Osteocyte (in vitro differentiated cells): ENCODE data around the gene ASCL2. TPM values are rescaled to one million over a fixed set of nuclear protein-coding genes. Genes with fewer than 3 reads are reported as not detected.

Experiments
- DNase-seq: peaks from one replicate; pipeline ENCODE4 v3.0.0; 2021; ENCODE audit warnings: mixed read lengths; ENCODE audit not compliant: unreplicated experiment; ENCODE audit errors: extremely low spot score
- H3K27ac Mint-ChIP-seq: one replicate; pipeline ENCODE4 v1.8.0; 2021; ENCODE audit warnings: mild to moderate bottlenecking, mixed read lengths; ENCODE audit not compliant: unreplicated experiment
- H3K27me3 Mint-ChIP-seq: one replicate; pipeline ENCODE4 v1.8.0; 2021; ENCODE audit warnings: mixed read lengths; ENCODE audit not compliant: unreplicated experiment
- H3K36me3 Mint-ChIP-seq: one replicate; pipeline ENCODE4 v1.8.0; 2021; ENCODE audit warnings: mixed read lengths; ENCODE audit not compliant: unreplicated experiment
- H3K4me1 Mint-ChIP-seq: one replicate; pipeline ENCODE4 v1.8.0; 2021; ENCODE audit warnings: mixed read lengths; ENCODE audit not compliant: unreplicated experiment
- H3K4me3 Mint-ChIP-seq: one replicate; pipeline ENCODE4 v1.8.0; 2021; ENCODE audit warnings: mild to moderate bottlenecking, moderate library complexity, mixed read lengths; ENCODE audit not compliant: unreplicated experiment
- H3K9me3 Mint-ChIP-seq: one replicate; pipeline ENCODE4 v1.8.0; 2021; ENCODE audit warnings: mixed read lengths; ENCODE audit not compliant: unreplicated experiment
- CTCF ChIP-seq: fragments of 200-600 bp; sonication (generic); IDR thresholded peaks from 2 replicates; pipeline ENCODE4 v1.5.0; 2021; ENCODE audit warnings: antibody characterized with exemption, mild to moderate bottlenecking, moderate library complexity
- total RNA-seq: library from RNA; stranded (reverse); gene quantifications from 2 replicates; pipeline ENCODE4 v1.2.1, GENCODE V29; 2021

Gene ASCL2
- total RNA-seq, 1 donor from 2014 or later, result not detected

DNA sequence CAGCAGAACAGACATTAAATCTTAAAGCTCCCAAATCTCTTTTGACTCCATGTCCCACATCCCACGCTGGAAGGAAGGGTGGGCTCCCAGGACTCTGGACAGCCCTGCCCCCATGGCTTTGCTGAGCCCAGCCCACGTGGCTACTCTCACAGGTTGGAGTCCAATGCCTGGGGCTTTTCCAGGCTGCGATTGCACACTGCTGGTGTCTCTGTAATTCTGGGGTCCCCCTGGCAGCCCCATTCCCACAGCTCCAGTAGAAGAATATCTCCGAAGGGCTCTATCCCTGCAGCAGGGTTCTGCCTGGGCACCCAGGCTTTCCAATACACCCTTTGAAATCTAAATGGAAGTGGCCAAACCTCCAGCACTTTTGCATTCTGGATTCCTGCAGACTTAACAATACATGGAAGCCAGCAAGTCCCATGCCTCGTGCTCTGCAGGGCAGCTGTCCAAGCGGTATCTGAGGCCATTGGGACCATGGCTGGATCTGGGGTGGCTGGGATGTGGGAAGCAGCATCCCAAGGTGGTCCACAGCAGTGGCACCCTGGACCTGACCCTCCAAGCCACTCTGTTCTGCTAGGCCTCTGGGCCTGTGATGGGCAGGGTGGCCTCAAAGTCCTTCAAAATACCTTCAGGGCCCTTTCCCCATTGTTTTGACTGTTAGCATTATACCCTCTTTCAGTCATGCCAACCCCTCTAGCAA is 50.9 kb downstream of the ASCL2 start:
- H3K4me3 Mint-ChIP-seq, result no peak overlapping the region
- TF ChIP-seq CTCF, result no peak
- peak; percentile 76 for DNase-seq
- peaks cover 6% of the 10 kb centered on the region for H3K4me1 Mint-ChIP-seq
- H3K27me3 Mint-ChIP-seq, result peaks cover 63% of the 10 kb centered on the region
- H3K9me3 Mint-ChIP-seq, result peaks cover 8% of the 10 kb centered on the region
- H3K36me3 Mint-ChIP-seq, result peaks cover 3% of the 10 kb centered on the region
- no peak overlapping the region for H3K27ac Mint-ChIP-seq

Other genes with a start within 250 kb of the ASCL2 start
- 521 and 590 TPM in 2 replicates for gene IGF2, start 131.2 kb downstream of the ASCL2 start, total RNA-seq
- gene INS, start 109.4 kb downstream of the ASCL2 start, total RNA-seq, result not detected in 2 replicates
- 0.75 and 0.89 TPM in 2 replicates for gene TH, start 98.8 kb downstream of the ASCL2 start, total RNA-seq
- 0.16 TPM in 1 of 2 replicates, not detected in the other for gene C11orf21, start 31.3 kb upstream of the ASCL2 start, total RNA-seq
- 0.76 and 1.2 TPM in 2 replicates for gene TSPAN32, start 31.4 kb upstream of the ASCL2 start, total RNA-seq
- 652 and 682 TPM in 2 replicates for gene CD81, start 106.7 kb upstream of the ASCL2 start, total RNA-seq
- 50.6 and 54.5 TPM in 2 replicates for gene TSSC4, start 130.2 kb upstream of the ASCL2 start, total RNA-seq
- not detected in 2 replicates for gene TRPM5, start 173.9 kb upstream of the ASCL2 start, total RNA-seq
- 0.16 TPM in 1 of 2 replicates, not detected in the other for gene KCNQ1, start 174.4 kb upstream of the ASCL2 start, total RNA-seq